ENCODE data around the gene TRABD2B. TPM values are rescaled to one million over a fixed set of nuclear protein-coding genes. Genes with fewer than 3 reads are reported as not detected.
A peak's percentile ranks its signal among the peaks of the same experiment; 100 is the strongest.

TRABD2B gene
- total RNA-seq, 1 donor from 2014 or later: 1.4 TPM

DNA sequence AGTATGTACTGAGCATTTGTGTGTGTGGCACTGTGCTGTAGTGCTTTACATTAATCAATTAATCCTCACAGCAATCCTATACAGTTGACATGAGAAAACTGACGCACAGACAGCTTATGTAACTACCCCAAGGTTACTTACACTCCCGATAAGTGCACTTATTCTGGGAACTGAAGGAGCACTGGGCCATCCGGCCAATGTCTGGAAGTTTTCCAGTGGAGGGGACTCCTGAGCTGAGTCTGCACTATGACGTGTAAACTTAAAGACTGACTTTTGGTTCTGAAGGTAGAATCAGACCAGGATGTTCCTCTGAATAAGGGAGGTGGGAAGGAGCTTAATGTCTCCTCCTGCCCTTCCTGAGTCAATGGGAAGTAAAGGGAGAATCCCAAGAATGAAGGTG is 12.2 kb downstream of the TRABD2B start:
- peaks cover 11% of the 10 kb centered on the region for H3K27me3 ChIP-seq (ENCODE audit: low read depth)
- DNase-seq: no peak
- peaks cover 44% of the 10 kb centered on the region for H3K4me1 ChIP-seq
- intact Hi-C loops (cut with micrococcal nuclease): no loop called here
- no peaks in the 10 kb centered on the region for H3K9me3 ChIP-seq (replicated peaks)
- no peak overlapping the region for H3K27ac ChIP-seq (replicated peaks)
- no peak overlapping the region for H3K4me3 ChIP-seq
- TF ChIP-seq, protein P1, sequence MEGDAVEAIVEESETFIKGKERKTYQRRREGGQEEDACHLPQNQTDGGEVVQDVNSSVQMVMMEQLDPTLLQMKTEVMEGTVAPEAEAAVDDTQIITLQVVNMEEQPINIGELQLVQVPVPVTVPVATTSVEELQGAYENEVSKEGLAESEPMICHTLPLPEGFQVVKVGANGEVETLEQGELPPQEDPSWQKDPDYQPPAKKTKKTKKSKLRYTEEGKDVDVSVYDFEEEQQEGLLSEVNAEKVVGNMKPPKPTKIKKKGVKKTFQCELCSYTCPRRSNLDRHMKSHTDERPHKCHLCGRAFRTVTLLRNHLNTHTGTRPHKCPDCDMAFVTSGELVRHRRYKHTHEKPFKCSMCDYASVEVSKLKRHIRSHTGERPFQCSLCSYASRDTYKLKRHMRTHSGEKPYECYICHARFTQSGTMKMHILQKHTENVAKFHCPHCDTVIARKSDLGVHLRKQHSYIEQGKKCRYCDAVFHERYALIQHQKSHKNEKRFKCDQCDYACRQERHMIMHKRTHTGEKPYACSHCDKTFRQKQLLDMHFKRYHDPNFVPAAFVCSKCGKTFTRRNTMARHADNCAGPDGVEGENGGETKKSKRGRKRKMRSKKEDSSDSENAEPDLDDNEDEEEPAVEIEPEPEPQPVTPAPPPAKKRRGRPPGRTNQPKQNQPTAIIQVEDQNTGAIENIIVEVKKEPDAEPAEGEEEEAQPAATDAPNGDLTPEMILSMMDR (IDR thresholded peaks at IDR 0.05; ENCODE audit: borderline replicate concordance): no peak
- H3K36me3 ChIP-seq: no peaks in the 10 kb centered on the region

DNA sequence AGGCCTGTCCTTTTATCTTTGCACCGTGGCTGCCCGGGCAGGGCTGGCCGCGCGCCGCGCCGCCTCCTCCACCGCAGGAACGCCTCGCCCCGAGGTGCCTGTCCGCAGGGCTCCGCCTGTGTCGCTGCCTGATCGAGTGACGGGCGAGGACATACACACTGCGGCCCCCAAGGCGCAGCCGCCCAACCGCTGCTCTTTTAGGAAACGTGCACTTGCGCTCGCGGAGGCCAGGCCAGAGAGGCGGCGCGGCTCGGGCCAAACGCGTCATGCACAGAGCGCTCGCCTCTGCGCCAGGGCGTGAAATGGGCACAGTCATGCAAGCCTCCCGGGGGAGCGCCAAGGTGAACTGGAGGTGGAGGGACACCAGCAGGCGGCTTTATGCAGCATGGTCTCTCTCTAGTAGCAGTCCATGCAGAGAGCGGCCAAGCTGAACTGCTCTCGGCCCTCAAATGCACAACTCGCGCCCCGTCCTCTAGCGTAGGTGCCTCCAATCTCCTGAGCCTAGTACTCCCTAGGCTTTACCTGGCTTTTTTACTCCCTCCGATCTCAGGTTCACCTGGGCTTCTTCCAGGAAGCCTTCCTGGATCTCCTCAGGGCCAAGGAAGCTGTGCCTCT is 12.9 kb downstream of the TRABD2B start:
- Histone ChIP-seq H3K4me1 (peaks cover 44% of the 10 kb centered on the region), H3K27me3 (ENCODE audit: low read depth) (peaks cover 10% of the 10 kb centered on the region), H3K27ac (replicated peaks) (peak overlapping the region; percentile 22), H3K4me3 (peak overlapping the region; percentile 48), H3K36me3 (no peaks in the 10 kb centered on the region), H3K9me3 (replicated peaks) (no peaks in the 10 kb centered on the region)
- DNase-seq: peak; percentile 34
- TF ChIP-seq, protein P1 (IDR thresholded peaks at IDR 0.05; ENCODE audit: borderline replicate concordance): no peak
- intact Hi-C loops (cut with micrococcal nuclease): no loop called here

DNA sequence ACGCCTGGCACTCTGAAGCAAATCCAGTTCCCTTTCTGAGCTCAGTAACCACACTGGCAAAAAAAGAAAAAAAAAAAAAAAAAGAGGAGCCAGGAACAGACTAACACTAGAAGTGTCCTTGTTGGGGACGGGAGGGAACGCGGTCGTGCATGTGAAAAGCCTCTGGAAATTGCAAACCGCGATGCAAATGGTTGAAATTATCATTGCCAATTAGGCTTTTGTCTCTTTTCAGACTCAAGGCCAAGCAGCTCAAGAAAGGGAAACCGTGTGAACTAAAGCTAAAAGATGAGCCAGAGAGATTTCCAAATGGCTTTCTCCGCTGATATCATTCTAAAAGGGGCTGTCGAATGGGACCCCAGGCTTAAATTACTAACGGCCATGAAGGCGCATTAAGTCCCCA is 13.5 kb downstream of the TRABD2B start:
- H3K9me3 ChIP-seq (replicated peaks): no peaks in the 10 kb centered on the region
- H3K27ac ChIP-seq (replicated peaks): no peak overlapping the region
- intact Hi-C loops (cut with micrococcal nuclease): no loop called here
- H3K27me3 ChIP-seq (ENCODE audit: low read depth): peaks cover 8% of the 10 kb centered on the region
- peak overlapping the region; percentile 48 for H3K4me3 ChIP-seq
- no peak for DNase-seq
- H3K36me3 ChIP-seq: no peaks in the 10 kb centered on the region
- H3K4me1 ChIP-seq: peaks cover 44% of the 10 kb centered on the region
- TF ChIP-seq, protein P1 (IDR thresholded peaks at IDR 0.05; ENCODE audit: borderline replicate concordance): no peak

DNA sequence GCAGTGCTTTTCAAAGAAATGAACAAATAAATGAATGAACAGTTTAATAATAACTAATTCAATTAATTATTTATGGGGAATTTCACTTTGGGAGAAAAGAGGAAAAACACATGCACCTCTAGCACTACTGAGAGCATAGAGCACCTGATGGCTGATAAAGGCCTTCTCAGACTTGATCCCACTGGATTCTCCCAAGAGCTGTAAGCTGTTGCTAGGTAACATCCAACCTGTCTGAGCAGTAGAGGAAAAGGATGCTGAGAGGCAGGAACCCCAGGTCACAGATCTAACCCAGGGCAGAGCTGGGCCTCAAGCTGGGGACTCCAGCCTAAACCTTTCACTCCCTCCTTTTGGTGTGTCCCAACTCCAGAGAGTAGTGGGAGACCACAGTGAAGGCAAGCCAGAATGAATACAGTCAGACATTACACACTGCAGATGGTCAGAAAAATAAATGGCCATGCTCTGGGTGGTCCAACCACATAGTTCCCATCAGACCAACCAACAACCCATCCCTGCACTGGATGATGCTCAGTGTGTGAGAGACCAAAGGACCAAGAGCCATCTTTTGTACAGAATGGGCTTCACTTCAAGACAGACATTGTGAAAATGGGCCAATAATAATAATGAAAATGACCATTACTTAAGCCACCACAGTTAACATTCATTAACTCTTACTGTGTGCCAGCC is 15.4 kb downstream of the TRABD2B start:
- TF ChIP-seq, protein P1 (IDR thresholded peaks at IDR 0.05; ENCODE audit: borderline replicate concordance): no peak
- Histone ChIP-seq H3K27ac (replicated peaks) (no peak overlapping the region), H3K4me3 (no peak overlapping the region), H3K27me3 (ENCODE audit: low read depth) (peaks cover 11% of the 10 kb centered on the region), H3K9me3 (replicated peaks) (no peaks in the 10 kb centered on the region), H3K4me1 (peaks cover 31% of the 10 kb centered on the region), H3K36me3 (no peaks in the 10 kb centered on the region)
- intact Hi-C loops (cut with micrococcal nuclease): no loop called here
- no peak for DNase-seq

DNA sequence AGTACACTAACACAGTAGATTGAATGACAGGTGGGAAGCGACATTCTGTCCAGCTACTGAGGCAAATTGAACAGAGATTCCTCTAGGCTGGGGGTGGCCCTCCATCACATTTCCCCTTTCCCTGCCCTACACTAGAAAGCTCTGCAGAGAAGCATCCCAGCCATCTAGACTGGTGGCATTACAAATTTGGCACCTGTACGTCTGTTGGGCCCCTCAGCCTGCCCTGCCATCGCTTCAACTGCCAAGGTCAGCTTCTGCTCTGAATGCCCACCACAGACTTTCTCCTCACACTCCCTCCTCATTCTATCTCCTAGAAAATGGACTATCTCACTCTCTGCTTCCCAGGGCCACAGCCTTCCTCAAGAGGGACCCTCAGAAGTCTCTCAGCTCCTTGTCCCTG is 16.7 kb downstream of the TRABD2B start:
- intact Hi-C loops (cut with micrococcal nuclease): no loop called here
- H3K36me3 ChIP-seq: no peaks in the 10 kb centered on the region
- TF ChIP-seq, protein P1 (IDR thresholded peaks at IDR 0.05; ENCODE audit: borderline replicate concordance): no peak

More for the DNA sequence above, 16.7 kb downstream of the TRABD2B start:
- H3K4me1 ChIP-seq: peaks cover 18% of the 10 kb centered on the region
- no peaks in the 10 kb centered on the region for H3K9me3 ChIP-seq (replicated peaks)
- H3K27ac ChIP-seq (replicated peaks): no peak overlapping the region
- DNase-seq: no peak
- H3K27me3 ChIP-seq (ENCODE audit: low read depth): peaks cover 11% of the 10 kb centered on the region
- no peak overlapping the region for H3K4me3 ChIP-seq
